Loucy (cell line): ENCODE measurements around the gene EEF1AKMT2.

Experiments used
- CTCF ChIP-seq: fragments of 200-600 bp; sonication (generic); conservative IDR thresholded peaks from 2 replicates; pipeline ENCODE4 v1.5.1; 2014; ENCODE audit warnings: mild to moderate bottlenecking, antibody characterized with exemption, low read length
- EZH2phosphoT487 ChIP-seq: fragments of 200-600 bp; IDR thresholded peaks from 2 replicates; pipeline ENCODE4 v1.6.1; 2018; ENCODE audit warnings: antibody characterized with exemption, mild to moderate bottlenecking, moderate library complexity, borderline replicate concordance

- TF ChIP-seq CTCF (no peak), EZH2phosphoT487 (no peak)
Observed at GRCh38 chr10:124829447-124830115, 37.9 kb upstream of the EEF1AKMT2 start.
